ENCODE results near the gene ATP11C.

DNA sequence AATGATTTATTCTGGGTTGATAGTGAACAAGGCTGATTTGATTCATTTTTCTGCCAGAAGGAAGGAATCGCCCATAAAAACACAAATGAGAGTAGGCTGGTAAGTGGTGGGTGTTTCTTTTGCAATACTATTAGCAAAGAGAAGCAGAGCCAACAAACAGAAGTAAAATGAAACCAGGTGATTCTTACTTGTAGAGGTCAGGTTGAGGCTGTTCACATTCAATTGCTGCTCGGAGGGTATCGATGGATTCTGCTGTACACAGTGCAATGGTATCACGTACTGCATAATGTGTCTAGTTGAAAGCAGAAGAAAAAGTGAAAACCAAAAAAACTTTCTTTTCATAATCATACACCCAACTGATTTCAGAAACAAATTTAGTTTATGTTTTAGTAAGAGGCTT lies 130.8 kb downstream of the ATP11C start:
- TF ChIP-seq POLR2A (IDR thresholded peaks at IDR 0.05; ENCODE audit: low read length) (no peak), POLR2AphosphoS2 (conservative IDR thresholded peaks at IDR 0.05; ENCODE audit: low read length) (no peak), CBX8 (IDR thresholded peaks at IDR 0.05) (no peak), MAFK (IDR thresholded peaks at IDR 0.05; ENCODE audit: partially characterized antibody) (no peak), ZFP36 (IDR thresholded peaks at IDR 0.05; ENCODE audit: borderline replicate concordance, partially characterized antibody) (no peak), CHD4 (IDR thresholded peaks at IDR 0.05; ENCODE audit: borderline replicate concordance) (no peak), HDAC2 (IDR thresholded peaks at IDR 0.05) (no peak), BHLHE40 (IDR thresholded peaks at IDR 0.05; ENCODE audit: low read depth, low read length) (no peak)
- TF ChIP-seq, protein P1, sequence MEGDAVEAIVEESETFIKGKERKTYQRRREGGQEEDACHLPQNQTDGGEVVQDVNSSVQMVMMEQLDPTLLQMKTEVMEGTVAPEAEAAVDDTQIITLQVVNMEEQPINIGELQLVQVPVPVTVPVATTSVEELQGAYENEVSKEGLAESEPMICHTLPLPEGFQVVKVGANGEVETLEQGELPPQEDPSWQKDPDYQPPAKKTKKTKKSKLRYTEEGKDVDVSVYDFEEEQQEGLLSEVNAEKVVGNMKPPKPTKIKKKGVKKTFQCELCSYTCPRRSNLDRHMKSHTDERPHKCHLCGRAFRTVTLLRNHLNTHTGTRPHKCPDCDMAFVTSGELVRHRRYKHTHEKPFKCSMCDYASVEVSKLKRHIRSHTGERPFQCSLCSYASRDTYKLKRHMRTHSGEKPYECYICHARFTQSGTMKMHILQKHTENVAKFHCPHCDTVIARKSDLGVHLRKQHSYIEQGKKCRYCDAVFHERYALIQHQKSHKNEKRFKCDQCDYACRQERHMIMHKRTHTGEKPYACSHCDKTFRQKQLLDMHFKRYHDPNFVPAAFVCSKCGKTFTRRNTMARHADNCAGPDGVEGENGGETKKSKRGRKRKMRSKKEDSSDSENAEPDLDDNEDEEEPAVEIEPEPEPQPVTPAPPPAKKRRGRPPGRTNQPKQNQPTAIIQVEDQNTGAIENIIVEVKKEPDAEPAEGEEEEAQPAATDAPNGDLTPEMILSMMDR (IDR thresholded peaks at IDR 0.05), result no peak
- TF ChIP-seq, protein P2, sequence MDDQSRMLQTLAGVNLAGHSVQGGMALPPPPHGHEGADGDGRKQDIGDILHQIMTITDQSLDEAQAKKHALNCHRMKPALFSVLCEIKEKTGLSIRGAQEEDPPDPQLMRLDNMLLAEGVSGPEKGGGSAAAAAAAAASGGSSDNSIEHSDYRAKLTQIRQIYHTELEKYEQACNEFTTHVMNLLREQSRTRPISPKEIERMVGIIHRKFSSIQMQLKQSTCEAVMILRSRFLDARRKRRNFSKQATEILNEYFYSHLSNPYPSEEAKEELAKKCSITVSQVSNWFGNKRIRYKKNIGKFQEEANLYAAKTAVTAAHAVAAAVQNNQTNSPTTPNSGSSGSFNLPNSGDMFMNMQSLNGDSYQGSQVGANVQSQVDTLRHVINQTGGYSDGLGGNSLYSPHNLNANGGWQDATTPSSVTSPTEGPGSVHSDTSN (IDR thresholded peaks at IDR 0.05), result no peak
